WTC11 (cell line): ENCODE measurements around the gene PLS1. TPM values are rescaled to one million over a fixed set of nuclear protein-coding genes. Genes with fewer than 3 reads are reported as not detected.

Experiments
- ATAC-seq: fragments of 200-7000 bp; cut with Tn5 transposase; 2 replicates; pipeline ENCODE4 v1.10.0; 2021; ENCODE audit warnings: mild to moderate bottlenecking, moderate library complexity
- CTCF ChIA-PET: fragments of 300-600 bp; sonication (Branson Sonifier 250); formaldehyde crosslinking; loops from one replicate; lab custom pipeline; 2021; ENCODE audit warnings: antibody characterized with exemption; lab: Charles Lee
- POLR2A ChIA-PET: fragments of 350-600 bp; sonication (Branson Sonifier 250); formaldehyde crosslinking; loops from one replicate; lab custom pipeline; 2021; ENCODE audit warnings: antibody characterized with exemption; lab: Charles Lee
- DNase-seq: peaks from one replicate; pipeline ENCODE4 v3.0.0; 2021; ENCODE audit warnings: low spot score
- H3K27ac Mint-ChIP-seq: 2 replicates; pipeline ENCODE4 v1.8.0; 2021; ENCODE audit warnings: mixed read lengths
- H3K27me3 Mint-ChIP-seq: 2 replicates; pipeline ENCODE4 v1.8.0; 2021; ENCODE audit warnings: low read depth, mild to moderate bottlenecking, moderate library complexity, mixed read lengths
- H3K36me3 Mint-ChIP-seq: 2 replicates; pipeline ENCODE4 v1.8.0; 2021; ENCODE audit warnings: mixed read lengths
- H3K4me1 Mint-ChIP-seq: 2 replicates; pipeline ENCODE4 v1.8.0; 2022; ENCODE audit warnings: mixed read lengths
- H3K4me3 Mint-ChIP-seq: 2 replicates; pipeline ENCODE4 v1.8.0; 2021; ENCODE audit warnings: mild to moderate bottlenecking, moderate library complexity, mixed read lengths
- H3K9me3 Mint-ChIP-seq: 2 replicates; pipeline ENCODE4 v1.8.0; 2021; ENCODE audit warnings: mixed read lengths
- CBFB ChIP-seq: sonication (generic); formaldehyde crosslinking; IDR thresholded peaks from 2 replicates; pipeline ENCODE4 v1.8.1; 2022; ENCODE audit warnings: mild to moderate bottlenecking, low read depth, missing genetic modification reagents
- EMX1 ChIP-seq: fragments of 250-450 bp; sonication (Bioruptor Pico); IDR thresholded peaks from 2 replicates; pipeline ENCODE4 v1.8.0; 2021; ENCODE audit warnings: mild to moderate bottlenecking
- ETV6 ChIP-seq: sonication (generic); formaldehyde crosslinking; IDR thresholded peaks from 2 replicates; pipeline ENCODE4 v1.8.1; 2022; ENCODE audit warnings: mild to moderate bottlenecking, missing genetic modification reagents
- FOXJ3 ChIP-seq: sonication (generic); formaldehyde crosslinking; IDR thresholded peaks from 2 replicates; pipeline ENCODE4 v1.9.0; 2021; ENCODE audit warnings: missing genetic modification reagents, mild to moderate bottlenecking, borderline replicate concordance
- GRHL2 ChIP-seq: fragments of 250-450 bp; sonication (Bioruptor Pico); IDR thresholded peaks from 2 replicates; pipeline ENCODE4 v1.8.0; 2022; ENCODE audit warnings: mild to moderate bottlenecking, moderate library complexity; ENCODE audit not compliant: insufficient replicate concordance, severe bottlenecking
- HMGA2 ChIP-seq: fragments of 250-450 bp; sonication (Bioruptor Pico); IDR thresholded peaks from 2 replicates; pipeline ENCODE4 v1.4.0; 2021; ENCODE audit warnings: mild to moderate bottlenecking, moderate library complexity
- IRF2 ChIP-seq: sonication (generic); formaldehyde crosslinking; IDR thresholded peaks from 2 replicates; pipeline ENCODE4 v1.8.0; 2022; ENCODE audit warnings: low read depth, missing genetic modification reagents, borderline replicate concordance
- KAT7 ChIP-seq: sonication (generic); formaldehyde crosslinking; IDR thresholded peaks from 2 replicates; pipeline ENCODE4 v1.8.1; 2023; ENCODE audit warnings: missing genetic modification reagents, mild to moderate bottlenecking, borderline replicate concordance
- MYBL2 ChIP-seq: sonication (generic); formaldehyde crosslinking; IDR thresholded peaks from 2 replicates; pipeline ENCODE4 v1.8.1; 2023; ENCODE audit warnings: mild to moderate bottlenecking, moderate library complexity, missing genetic modification reagents
- NR1H2 ChIP-seq: sonication (generic); formaldehyde crosslinking; IDR thresholded peaks from 2 replicates; pipeline ENCODE4 v1.9.0; 2021; ENCODE audit warnings: mild to moderate bottlenecking, moderate library complexity, missing genetic modification reagents
- NR2C2 ChIP-seq: sonication (generic); formaldehyde crosslinking; IDR thresholded peaks from 2 replicates; pipeline ENCODE4 v1.8.0; 2022; ENCODE audit warnings: mild to moderate bottlenecking, missing genetic modification reagents
- SMAD4 ChIP-seq: sonication (generic); formaldehyde crosslinking; IDR thresholded peaks from 2 replicates; pipeline ENCODE4 v1.8.0; 2022; ENCODE audit warnings: mild to moderate bottlenecking, missing genetic modification reagents
- ZBTB21 ChIP-seq: sonication (generic); formaldehyde crosslinking; IDR thresholded peaks from 2 replicates; pipeline ENCODE4 v1.8.1; 2023; ENCODE audit warnings: mild to moderate bottlenecking, missing genetic modification reagents, borderline replicate concordance
- ZNF138 ChIP-seq: sonication (generic); formaldehyde crosslinking; conservative IDR thresholded peaks from 2 replicates; pipeline ENCODE4 v1.8.1; 2022; ENCODE audit warnings: mild to moderate bottlenecking, moderate library complexity, missing genetic modification reagents
- ZNF396 ChIP-seq: fragments of 250-450 bp; sonication (Bioruptor Pico); IDR thresholded peaks from 2 replicates; pipeline ENCODE4 v1.8.0; 2021; ENCODE audit warnings: mild to moderate bottlenecking, moderate library complexity, borderline replicate concordance
- total RNA-seq: library from RNA; stranded (reverse); gene quantifications from 3 replicates; pipeline ENCODE4 v1.2.3, GENCODE V29; 2021
- TF ChIP-seq, protein P1 (sequence below): sonication (generic); formaldehyde crosslinking; IDR thresholded peaks from 2 replicates; pipeline ENCODE4 v1.8.0; 2023; ENCODE audit warnings: mild to moderate bottlenecking, missing genetic modification reagents
- TF ChIP-seq, protein P2 (sequence below): sonication (generic); formaldehyde crosslinking; IDR thresholded peaks from 2 replicates; pipeline ENCODE4 v1.8.1; 2022; ENCODE audit warnings: low read depth, mild to moderate bottlenecking, moderate library complexity, missing genetic modification reagents, borderline replicate concordance
- TF ChIP-seq, protein P3 (sequence below): sonication (generic); formaldehyde crosslinking; IDR thresholded peaks from 2 replicates; pipeline ENCODE4 v1.8.1; 2023; ENCODE audit warnings: mild to moderate bottlenecking, missing genetic modification reagents, moderate library complexity
- TF ChIP-seq, protein P4 (sequence below): sonication (generic); formaldehyde crosslinking; IDR thresholded peaks from 2 replicates; pipeline ENCODE4 v1.8.0; 2022; ENCODE audit warnings: missing genetic modification reagents
- TF ChIP-seq, protein P5 (sequence below): sonication (generic); formaldehyde crosslinking; IDR thresholded peaks from 2 replicates; pipeline ENCODE4 v1.8.0; 2023; ENCODE audit warnings: missing genetic modification reagents
- TF ChIP-seq, protein P6 (sequence below): sonication (generic); formaldehyde crosslinking; IDR thresholded peaks from 2 replicates; pipeline ENCODE4 v1.8.1; 2022; ENCODE audit warnings: mild to moderate bottlenecking, missing genetic modification reagents, moderate library complexity, borderline replicate concordance

Gene PLS1
- total RNA-seq, 1 experiment from 2014 or later = 26.4 TPM

DNA sequence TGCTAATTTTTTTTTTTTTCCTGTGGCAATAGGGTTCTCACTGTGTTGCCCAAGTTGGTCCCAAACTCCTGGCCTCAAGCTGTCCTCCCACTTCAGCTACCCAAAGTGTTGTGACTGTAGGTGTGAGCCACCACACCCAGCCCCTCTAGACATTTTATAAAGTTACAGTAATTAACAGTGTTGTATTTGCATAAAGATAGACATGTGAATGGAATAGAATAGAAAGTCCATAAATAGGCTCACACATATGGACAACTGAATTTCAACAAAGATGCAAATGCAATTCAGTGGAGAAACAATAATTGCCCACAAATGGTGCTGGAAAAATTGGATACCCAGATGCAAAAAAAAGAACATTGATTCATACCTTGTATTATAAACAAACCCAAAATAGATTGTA, 39.9 kb downstream of the PLS1 start:
- TF ChIP-seq SMAD4 (CRISPR knock-in tag) (no peak), ZNF138 (CRISPR knock-in tag) (no peak), IRF2 (CRISPR knock-in tag) (no peak)
- H3K36me3 Mint-ChIP-seq = no peaks in the 10 kb centered on the region
- no peak for DNase-seq
- ChIA-PET POLR2A (no interaction called here), CTCF (no interaction called here)
- no peaks in the 10 kb centered on the region for H3K9me3 Mint-ChIP-seq
- no peaks in the 10 kb centered on the region for H3K27me3 Mint-ChIP-seq
- H3K4me1 Mint-ChIP-seq = peaks cover 2% of the 10 kb centered on the region; the same call in 1 of the 2 replicates
- no peak overlapping the region for H3K27ac Mint-ChIP-seq
- no peak overlapping the region for H3K4me3 Mint-ChIP-seq
- ATAC-seq = no peak

DNA sequence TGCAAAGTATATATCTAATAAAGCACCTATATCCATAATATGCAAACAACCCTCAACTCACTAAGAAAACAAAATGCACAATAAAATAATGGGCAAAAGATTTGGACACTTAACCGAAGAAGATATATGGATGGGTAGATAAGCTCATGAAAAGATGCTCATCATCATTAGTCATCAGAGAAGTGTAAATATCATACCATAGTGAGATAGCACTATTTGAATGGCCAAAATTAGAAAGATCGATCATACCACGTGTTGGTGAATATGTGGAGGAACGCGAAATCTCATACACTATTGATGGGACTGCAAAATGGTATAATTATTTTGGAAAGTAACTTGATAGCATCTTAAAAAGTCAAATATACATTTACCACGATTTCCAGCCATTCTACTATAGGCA, 40.5 kb downstream of the PLS1 start:
- DNase-seq (no peak), ATAC-seq (no peak)
- Mint-ChIP-seq H3K27ac (no peak overlapping the region), H3K36me3 (no peaks in the 10 kb centered on the region), H3K4me3 (no peak overlapping the region), H3K4me1 (peaks cover 6% of the 10 kb centered on the region), H3K9me3 (no peaks in the 10 kb centered on the region), H3K27me3 (no peaks in the 10 kb centered on the region)
- ChIA-PET CTCF (no interaction called here), POLR2A (no interaction called here)
- TF ChIP-seq, protein P1, sequence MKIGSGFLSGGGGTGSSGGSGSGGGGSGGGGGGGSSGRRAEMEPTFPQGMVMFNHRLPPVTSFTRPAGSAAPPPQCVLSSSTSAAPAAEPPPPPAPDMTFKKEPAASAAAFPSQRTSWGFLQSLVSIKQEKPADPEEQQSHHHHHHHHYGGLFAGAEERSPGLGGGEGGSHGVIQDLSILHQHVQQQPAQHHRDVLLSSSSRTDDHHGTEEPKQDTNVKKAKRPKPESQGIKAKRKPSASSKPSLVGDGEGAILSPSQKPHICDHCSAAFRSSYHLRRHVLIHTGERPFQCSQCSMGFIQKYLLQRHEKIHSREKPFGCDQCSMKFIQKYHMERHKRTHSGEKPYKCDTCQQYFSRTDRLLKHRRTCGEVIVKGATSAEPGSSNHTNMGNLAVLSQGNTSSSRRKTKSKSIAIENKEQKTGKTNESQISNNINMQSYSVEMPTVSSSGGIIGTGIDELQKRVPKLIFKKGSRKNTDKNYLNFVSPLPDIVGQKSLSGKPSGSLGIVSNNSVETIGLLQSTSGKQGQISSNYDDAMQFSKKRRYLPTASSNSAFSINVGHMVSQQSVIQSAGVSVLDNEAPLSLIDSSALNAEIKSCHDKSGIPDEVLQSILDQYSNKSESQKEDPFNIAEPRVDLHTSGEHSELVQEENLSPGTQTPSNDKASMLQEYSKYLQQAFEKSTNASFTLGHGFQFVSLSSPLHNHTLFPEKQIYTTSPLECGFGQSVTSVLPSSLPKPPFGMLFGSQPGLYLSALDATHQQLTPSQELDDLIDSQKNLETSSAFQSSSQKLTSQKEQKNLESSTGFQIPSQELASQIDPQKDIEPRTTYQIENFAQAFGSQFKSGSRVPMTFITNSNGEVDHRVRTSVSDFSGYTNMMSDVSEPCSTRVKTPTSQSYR (CRISPR knock-in tag) = no peak
- TF ChIP-seq GRHL2 (CRISPR knock-in tag) (no peak), ZNF396 (CRISPR knock-in tag) (no peak), CBFB (CRISPR knock-in tag) (no peak), ZBTB21 (CRISPR knock-in tag) (no peak), FOXJ3 (CRISPR knock-in tag) (no peak), NR1H2 (CRISPR knock-in tag) (no peak), IRF2 (CRISPR knock-in tag) (no peak), KAT7 (no peak), MYBL2 (CRISPR knock-in tag) (no peak), ETV6 (no peak)
- TF ChIP-seq, protein P2, sequence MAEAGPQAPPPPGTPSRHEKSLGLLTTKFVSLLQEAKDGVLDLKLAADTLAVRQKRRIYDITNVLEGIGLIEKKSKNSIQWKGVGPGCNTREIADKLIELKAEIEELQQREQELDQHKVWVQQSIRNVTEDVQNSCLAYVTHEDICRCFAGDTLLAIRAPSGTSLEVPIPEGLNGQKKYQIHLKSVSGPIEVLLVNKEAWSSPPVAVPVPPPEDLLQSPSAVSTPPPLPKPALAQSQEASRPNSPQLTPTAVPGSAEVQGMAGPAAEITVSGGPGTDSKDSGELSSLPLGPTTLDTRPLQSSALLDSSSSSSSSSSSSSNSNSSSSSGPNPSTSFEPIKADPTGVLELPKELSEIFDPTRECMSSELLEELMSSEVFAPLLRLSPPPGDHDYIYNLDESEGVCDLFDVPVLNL (CRISPR knock-in tag) = no peak
- TF ChIP-seq, protein P3, sequence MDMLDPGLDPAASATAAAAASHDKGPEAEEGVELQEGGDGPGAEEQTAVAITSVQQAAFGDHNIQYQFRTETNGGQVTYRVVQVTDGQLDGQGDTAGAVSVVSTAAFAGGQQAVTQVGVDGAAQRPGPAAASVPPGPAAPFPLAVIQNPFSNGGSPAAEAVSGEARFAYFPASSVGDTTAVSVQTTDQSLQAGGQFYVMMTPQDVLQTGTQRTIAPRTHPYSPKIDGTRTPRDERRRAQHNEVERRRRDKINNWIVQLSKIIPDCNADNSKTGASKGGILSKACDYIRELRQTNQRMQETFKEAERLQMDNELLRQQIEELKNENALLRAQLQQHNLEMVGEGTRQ = no peak

DNA sequence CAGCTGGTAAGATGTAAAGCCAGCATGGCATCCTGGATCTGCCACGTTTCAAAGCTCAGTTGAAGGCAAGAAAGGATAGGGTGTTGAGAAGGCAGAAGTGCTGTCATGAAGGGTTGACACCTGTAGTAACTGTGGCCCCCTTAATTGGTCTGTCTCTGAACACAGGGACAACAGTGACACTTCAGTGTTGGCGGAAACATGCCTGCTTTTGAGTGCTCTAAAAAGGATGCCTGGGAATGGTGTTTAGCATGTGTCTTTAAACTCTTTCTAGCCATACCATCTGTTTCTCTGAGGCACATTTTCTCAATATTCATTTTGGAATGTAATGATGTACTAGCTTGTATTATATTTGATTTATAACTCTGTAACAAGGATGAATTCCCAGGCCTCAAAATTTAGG, 42.1 kb downstream of the PLS1 start:
- H3K4me3 Mint-ChIP-seq = no peak overlapping the region
- no peak for DNase-seq
- H3K36me3 Mint-ChIP-seq = no peaks in the 10 kb centered on the region
- ATAC-seq = no peak
- H3K27ac Mint-ChIP-seq = no peak overlapping the region
- CTCF ChIA-PET = no interaction called here
- H3K4me1 Mint-ChIP-seq = peaks cover 17% of the 10 kb centered on the region
- H3K9me3 Mint-ChIP-seq = no peaks in the 10 kb centered on the region; the same call in 1 of the 2 replicates
- POLR2A ChIA-PET = no interaction called here
- H3K27me3 Mint-ChIP-seq = no peaks in the 10 kb centered on the region
- TF ChIP-seq EMX1 (CRISPR knock-in tag) (no peak), NR2C2 (CRISPR knock-in tag) (no peak), FOXJ3 (CRISPR knock-in tag) (no peak), HMGA2 (CRISPR knock-in tag) (no peak)
- TF ChIP-seq, protein P4, sequence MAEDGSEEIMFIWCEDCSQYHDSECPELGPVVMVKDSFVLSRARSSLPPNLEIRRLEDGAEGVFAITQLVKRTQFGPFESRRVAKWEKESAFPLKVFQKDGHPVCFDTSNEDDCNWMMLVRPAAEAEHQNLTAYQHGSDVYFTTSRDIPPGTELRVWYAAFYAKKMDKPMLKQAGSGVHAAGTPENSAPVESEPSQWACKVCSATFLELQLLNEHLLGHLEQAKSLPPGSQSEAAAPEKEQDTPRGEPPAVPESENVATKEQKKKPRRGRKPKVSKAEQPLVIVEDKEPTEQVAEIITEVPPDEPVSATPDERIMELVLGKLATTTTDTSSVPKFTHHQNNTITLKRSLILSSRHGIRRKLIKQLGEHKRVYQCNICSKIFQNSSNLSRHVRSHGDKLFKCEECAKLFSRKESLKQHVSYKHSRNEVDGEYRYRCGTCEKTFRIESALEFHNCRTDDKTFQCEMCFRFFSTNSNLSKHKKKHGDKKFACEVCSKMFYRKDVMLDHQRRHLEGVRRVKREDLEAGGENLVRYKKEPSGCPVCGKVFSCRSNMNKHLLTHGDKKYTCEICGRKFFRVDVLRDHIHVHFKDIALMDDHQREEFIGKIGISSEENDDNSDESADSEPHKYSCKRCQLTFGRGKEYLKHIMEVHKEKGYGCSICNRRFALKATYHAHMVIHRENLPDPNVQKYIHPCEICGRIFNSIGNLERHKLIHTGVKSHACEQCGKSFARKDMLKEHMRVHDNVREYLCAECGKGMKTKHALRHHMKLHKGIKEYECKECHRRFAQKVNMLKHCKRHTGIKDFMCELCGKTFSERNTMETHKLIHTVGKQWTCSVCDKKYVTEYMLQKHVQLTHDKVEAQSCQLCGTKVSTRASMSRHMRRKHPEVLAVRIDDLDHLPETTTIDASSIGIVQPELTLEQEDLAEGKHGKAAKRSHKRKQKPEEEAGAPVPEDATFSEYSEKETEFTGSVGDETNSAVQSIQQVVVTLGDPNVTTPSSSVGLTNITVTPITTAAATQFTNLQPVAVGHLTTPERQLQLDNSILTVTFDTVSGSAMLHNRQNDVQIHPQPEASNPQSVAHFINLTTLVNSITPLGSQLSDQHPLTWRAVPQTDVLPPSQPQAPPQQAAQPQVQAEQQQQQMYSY (CRISPR knock-in tag) = no peak
- TF ChIP-seq, protein P5, sequence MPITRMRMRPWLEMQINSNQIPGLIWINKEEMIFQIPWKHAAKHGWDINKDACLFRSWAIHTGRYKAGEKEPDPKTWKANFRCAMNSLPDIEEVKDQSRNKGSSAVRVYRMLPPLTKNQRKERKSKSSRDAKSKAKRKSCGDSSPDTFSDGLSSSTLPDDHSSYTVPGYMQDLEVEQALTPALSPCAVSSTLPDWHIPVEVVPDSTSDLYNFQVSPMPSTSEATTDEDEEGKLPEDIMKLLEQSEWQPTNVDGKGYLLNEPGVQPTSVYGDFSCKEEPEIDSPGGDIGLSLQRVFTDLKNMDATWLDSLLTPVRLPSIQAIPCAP (CRISPR knock-in tag) = no peak
- TF ChIP-seq, protein P6, sequence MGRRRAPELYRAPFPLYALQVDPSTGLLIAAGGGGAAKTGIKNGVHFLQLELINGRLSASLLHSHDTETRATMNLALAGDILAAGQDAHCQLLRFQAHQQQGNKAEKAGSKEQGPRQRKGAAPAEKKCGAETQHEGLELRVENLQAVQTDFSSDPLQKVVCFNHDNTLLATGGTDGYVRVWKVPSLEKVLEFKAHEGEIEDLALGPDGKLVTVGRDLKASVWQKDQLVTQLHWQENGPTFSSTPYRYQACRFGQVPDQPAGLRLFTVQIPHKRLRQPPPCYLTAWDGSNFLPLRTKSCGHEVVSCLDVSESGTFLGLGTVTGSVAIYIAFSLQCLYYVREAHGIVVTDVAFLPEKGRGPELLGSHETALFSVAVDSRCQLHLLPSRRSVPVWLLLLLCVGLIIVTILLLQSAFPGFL (CRISPR knock-in tag) = no peak
